GM18951 (cell line): ENCODE measurements around the gene HSD17B1.
"Not testable (repeated sequence)": the region's sequence is repeated elsewhere in the genome, so short reads cannot be mapped to it uniquely, and the experiment has no call there.

ENCODE experiments used
- POLR2A ChIP-seq: IDR thresholded peaks from 4 replicates; pipeline ENCODE4 v1.6.1; 2011; ENCODE audit warnings: mild to moderate bottlenecking; ENCODE audit not compliant: insufficient read length, insufficient read depth; ENCODE audit errors: extremely low read depth
- in situ Hi-C: fragments of 300-500 bp; cut with MboI; formaldehyde crosslinking; loops from one replicate; pipeline ENCODE4 v1.12.0; 2022; ENCODE audit warnings: low sequenced_read_pairs, mixed read lengths, inconsistent platforms; ENCODE audit not compliant: unreplicated experiment

Gene HSD17B1

GRCh38 chr17:42547001-42547461 lies 5.7 kb upstream of the HSD17B1 start:
- in situ Hi-C loops = no loop called here
- no peak for TF ChIP-seq POLR2A

GRCh38 chr17:42547698-42548069 lies 5.0 kb upstream of the HSD17B1 start:
- TF ChIP-seq POLR2A = no peak
- in situ Hi-C loops = no loop called here

- in situ Hi-C loops = no loop called here
- no peak for TF ChIP-seq POLR2A
Measured at GRCh38 chr17:42548070-42548837, 4.5 kb upstream of the HSD17B1 start.

- in situ Hi-C loops = no loop called here
- no peak for TF ChIP-seq POLR2A
Measured at GRCh38 chr17:42548993-42549755, 3.5 kb upstream of the HSD17B1 start.

- no peak for TF ChIP-seq POLR2A
- in situ Hi-C loops = no loop called here
Measured at GRCh38 chr17:42553161-42553818, 567 bp downstream of the HSD17B1 start.

- TF ChIP-seq POLR2A = no peak
- in situ Hi-C loops = no loop called here
Measured at GRCh38 chr17:42553866-42554249, 1.1 kb downstream of the HSD17B1 start.

- in situ Hi-C loops = no loop called here
- TF ChIP-seq POLR2A = peak; percentile 82
Measured at GRCh38 chr17:42554250-42555121, 1.8 kb downstream of the HSD17B1 start.

GRCh38 chr17:42555122-42555622 lies 2.4 kb downstream of the HSD17B1 start:
- in situ Hi-C loops = no loop called here
- TF ChIP-seq POLR2A = no peak

GRCh38 chr17:42555961-42556617 lies 3.4 kb downstream of the HSD17B1 start:
- in situ Hi-C loops = not testable (repeated sequence)

- no peak for TF ChIP-seq POLR2A
- in situ Hi-C loops = no loop called here
Measured at GRCh38 chr17:42559075-42559474, 6.4 kb downstream of the HSD17B1 start.

- in situ Hi-C loops = no loop called here
- no peak for TF ChIP-seq POLR2A
Measured at GRCh38 chr17:42560246-42560645, 7.5 kb downstream of the HSD17B1 start.

- peak; percentile 79 for TF ChIP-seq POLR2A
- in situ Hi-C loops = no loop called here
Measured at GRCh38 chr17:42561897-42562387, 9.2 kb downstream of the HSD17B1 start, which contains the start of gene COASY. Gene COASY (plus strand): TSS chr17:42562148. CDS start chr17:42562623, 475 bp downstream.
